ENCODE data around the gene UNC13B.
"Not testable (repeated sequence)": the region's sequence is repeated elsewhere in the genome, so short reads cannot be mapped to it uniquely, and the experiment has no call there.

Gene UNC13B

GRCh38 chr9:35227284-35227683, 65.5 kb downstream of the UNC13B start:
- no peak for DNase-seq

DNA sequence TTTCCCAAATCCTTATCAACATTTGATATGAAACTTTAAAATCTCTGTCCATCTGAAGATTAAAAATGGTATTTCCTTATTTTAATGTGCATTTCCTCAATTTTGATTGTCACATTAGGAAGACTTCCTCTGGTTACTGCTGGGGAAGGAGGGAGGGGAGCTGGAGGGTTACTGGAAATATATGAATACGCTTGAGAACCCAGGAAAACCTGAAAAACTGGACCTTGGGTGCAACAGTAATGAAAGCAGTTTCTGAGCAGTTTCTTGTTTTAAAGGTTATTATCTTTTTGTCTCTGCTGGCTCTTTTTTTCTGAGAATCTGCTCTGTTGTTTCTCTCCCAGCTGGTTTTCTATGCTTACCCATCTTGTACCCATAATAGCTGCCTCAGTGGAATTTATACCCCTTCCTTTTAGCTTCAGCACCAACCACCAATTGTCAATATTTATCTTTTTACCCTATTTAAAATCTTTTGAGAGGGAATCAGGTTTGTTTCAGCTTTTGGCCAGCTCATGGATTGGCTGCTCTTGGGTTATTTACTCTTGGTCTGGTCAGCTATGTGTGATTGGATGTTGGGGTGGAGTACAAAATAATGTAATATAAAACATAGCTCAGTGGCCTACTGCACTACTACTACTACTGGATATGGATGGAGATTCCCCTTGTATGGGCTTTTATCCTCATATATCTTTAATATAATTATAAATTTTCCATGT, 67.4 kb downstream of the UNC13B start:
- no peak for DNase-seq

DNA sequence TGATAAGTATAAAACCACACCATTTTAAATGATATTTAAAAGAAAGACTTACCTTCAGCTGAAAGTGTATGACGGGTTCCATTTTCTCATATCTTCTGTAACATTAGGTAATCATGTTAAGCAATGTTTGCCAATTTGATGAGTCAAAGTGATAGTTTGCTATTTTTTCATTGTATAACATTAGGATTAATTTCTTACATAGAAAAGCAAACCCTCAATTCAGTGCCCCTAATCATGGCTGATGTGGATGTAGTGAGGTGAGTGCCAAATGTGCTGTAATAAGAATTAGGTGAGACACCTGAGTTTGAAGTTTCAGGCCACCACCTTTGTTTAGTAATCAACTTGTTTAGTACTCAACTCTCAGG, 68.0 kb downstream of the UNC13B start:
- no peak for DNase-seq

DNA sequence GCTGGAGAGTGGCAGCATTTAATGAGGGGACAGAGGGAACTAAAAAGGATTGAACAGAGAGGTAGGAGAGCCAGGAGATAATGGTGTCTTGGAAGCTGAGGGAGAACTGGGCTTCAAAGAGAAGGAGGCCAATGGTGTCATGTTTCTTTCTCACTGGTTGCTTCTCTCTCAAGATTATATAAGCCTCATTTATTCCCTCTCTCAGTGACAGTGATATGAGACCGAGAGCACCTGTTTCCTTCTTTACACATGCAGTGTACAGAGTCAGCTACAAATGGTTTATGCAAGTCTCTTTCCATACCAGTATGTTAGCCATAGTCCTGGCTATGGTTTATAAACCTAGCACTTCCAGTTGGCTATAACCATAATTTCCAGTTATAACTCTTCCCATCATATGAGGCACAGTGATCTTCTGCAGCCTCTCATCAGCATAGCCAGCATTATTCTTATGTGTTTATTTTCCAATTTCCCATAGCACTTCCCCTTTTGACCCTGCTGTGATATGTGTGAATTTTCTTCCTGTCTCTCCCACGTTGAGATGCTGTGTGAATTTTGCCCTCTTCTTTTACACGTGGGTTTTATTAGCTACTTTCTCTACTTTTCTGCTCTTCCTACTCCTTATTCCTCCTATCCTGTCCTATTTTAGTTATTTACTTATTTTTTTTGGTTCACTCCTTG, 71.2 kb downstream of the UNC13B start:
- DNase-seq, result no peak

DNA sequence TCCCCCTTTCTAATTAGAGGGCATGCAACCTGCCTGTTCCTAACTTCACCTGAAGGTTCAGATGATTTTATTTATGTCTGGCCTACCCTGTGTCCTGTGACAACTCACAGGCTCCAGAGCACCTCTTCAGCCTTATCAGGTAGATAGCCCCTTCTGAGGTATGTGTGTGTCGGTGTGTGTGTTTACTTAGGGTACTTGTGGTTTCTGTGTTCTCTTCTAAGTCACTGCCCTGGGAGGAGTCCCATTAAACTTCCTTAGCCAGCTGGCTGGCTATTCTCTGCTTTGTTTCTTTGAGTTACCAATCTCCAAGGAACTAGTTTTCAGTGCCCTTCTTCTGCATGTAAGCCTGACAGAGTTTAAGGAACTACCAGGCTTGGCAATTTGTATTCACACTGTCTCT, 74.9 kb downstream of the UNC13B start:
- DNase-seq, result no peak

GRCh38 chr9:35237311-35237710, 75.5 kb downstream of the UNC13B start:
- no peak for DNase-seq

GRCh38 chr9:35245945-35246344, 84.1 kb downstream of the UNC13B start:
- DNase-seq, result not testable (repeated sequence)

DNA sequence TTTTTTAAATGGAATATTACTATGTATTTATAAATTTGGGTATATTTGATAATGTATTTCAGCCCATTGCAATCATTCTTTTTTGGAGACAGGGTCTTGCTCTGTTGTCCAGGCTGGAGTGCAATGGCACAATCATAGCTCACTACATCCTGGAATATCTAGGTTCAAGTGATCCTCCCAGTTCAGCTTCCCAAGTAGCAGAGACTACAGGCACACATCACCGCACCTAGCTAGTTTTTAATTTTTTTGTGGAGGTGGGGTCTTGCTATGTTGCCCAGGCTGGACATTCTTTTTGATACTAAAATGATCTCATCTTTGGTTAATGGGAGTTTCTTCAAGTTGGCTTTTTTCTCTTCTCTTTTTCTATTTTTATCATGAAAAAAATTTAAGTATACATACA, 91.3 kb downstream of the UNC13B start:
- DNase-seq, result no peak

GRCh38 chr9:35254237-35254636, 92.4 kb downstream of the UNC13B start:
- DNase-seq, result no peak

DNA sequence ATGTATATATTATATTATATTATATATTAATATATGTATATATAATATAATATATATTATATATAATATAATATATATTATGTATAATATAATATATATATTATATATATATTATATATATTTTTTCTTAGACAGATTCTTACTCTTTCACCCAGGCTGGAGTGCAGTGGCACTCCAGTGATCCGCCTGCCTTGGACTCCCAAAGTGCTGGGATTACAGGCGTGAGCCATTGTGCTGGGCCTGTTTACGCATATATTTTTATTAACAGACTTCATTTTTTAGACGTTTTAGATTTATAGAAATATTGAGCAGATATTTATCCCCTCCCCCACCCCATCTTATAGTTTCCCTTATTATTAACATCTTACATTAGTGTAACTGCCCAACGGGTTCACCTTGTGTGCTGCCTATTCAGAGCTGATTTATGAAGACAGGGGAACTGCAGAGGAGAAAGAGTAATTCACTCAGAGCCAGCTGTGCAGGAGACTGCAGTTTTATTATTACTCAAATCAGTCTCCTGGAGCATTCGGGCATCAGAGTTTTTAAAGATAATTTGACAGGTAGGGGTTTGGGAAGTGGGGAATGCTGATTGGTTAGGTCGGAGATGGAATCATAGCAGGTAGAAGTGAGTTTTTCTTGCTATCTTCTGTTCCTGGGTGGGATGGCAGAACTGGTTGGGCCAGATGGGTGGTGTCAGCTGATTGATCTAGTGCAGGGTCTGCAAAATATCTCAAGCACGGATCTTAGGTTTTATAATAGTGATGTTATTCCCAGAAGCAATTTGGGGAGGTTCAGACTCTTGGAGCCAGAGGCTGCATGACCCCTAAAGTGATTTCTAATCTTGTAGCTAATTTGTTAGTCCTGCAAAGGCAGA, 93.4 kb downstream of the UNC13B start:
- DNase-seq, result no peak

GRCh38 chr9:35257986-35258659, 96.3 kb downstream of the UNC13B start:
- DNase-seq, result no peak

DNA sequence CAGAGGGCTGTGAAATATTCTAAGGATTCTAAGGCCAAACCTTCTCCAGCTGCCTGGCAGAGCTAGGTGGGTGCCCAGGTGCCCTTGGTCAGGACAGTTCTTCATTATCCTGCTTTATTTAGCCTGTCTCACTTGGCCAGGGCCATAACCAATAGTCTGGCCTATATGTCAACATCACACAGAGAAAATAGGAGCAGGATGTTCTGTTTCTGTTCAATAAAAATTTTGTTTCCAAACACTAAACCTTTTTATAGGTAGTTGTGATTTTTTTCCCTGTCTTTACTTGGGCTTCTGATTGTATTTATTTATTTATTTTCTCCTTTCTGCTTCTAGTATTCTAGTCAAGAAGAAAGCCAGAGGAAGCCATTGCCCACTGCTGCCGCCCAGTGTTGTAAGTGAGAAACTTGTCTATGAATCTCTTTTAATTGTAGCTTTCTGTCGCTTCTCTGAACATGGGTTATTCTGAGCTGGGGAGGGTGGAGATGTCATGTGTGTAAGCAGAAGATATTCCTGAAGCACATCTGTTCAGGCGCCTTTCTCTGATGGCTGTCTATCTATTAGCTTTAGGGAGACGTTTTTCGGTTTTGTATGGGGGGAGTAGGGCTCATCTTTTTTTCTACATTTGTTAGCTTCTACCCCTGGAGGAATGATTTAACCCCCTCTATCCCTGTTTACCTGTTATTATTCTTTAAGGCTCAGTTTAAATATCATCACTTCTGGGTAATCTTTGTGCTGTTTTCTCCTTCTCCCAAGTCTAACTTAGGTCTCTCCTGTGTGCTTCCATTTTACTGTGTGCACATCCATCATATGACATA, 97.1 kb downstream of the UNC13B start:
- peak in 3 of 5 donors; percentile 13 to 32 (median 24) for DNase-seq

- no peak for DNase-seq
Observed at GRCh38 chr9:35260186-35260585, 98.4 kb downstream of the UNC13B start.

DNA sequence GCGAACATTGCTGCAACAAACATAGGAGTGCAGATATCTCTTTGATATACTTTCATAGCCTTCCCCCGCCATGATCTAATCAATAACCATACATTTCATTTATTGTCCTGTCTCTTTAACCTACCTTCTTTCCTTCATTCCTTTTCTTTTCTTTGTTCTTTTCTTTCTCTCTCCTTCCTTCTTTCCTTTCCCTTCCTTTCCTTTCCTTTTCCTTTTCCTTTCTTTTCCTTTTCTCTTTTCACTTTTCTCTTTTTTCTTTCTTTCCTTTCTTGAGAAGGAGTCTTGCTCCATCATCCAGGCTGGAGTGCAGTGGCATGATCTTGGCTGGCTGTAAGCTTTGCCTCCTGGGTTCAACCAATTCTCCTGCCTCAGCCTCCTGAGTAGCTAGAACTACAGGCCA, 100.3 kb downstream of the UNC13B start:
- no peak for DNase-seq

GRCh38 chr9:35267710-35268109, 105.9 kb downstream of the UNC13B start:
- no peak for DNase-seq

DNA sequence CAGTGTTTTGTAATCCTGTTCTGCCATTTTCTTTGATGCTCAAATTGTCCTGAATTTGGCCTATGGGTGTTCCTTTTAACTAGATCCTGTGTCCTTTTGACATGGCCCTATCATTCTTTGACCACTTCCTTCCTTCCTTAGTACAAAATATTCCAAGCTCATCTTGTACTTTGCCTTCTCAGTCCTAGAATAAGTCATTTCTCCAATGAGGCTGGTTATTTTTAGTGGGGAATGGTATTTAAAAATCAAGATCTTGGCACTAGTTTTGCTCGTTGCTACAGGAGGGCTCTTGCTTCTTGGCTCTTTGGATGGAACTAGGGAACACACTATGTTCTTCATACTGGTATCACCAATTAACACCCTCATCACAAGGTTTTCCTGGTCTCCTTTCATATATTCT, 108.1 kb downstream of the UNC13B start:
- no peak for DNase-seq

GRCh38 chr9:35271637-35272036, 109.8 kb downstream of the UNC13B start:
- DNase-seq, result peak in 1 of 5 donors; percentile 15

DNA sequence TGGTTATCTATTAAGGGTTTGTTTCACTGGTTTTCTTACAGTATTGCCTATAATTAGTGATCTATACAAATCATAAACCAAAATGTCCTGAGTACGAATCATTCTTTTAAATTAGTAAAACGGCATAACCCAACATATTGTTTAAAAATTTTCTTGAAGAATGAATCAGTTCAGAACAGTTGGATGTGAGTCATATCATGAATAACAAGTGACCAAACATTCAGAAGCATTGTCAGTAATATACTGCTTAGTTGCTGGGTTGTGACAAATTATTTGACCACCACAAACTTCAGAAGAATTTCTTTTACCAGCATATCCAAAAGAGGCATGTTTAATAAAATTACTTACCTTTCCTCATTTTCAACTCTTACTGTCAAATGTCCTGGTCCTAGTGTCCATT, 111.2 kb downstream of the UNC13B start:
- DNase-seq, result no peak

- peak in 1 of 5 donors; percentile 10 for DNase-seq
Observed at GRCh38 chr9:35273591-35273990, 111.8 kb downstream of the UNC13B start.

DNA sequence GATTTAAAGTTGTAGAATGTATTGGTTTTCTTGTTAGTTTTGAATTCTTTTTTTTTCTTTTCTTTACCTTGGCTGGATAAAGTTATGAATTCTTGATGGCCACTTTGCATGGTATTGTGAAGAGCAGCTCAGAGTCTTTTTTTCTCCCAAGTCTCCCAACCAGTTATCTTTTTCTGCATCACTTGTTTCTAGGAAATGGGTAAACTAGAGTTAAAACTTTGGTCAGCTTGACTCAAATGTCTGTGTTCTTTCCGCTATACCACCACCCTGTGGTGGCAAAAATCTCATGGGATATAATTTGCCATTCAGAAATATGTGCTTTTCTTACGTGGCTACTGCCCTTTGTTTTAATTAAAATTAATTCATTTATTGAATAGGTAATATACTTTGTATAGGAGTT, 113.2 kb downstream of the UNC13B start:
- no peak for DNase-seq

GRCh38 chr9:35277171-35277520, 115.3 kb downstream of the UNC13B start:
- no peak for DNase-seq

DNA sequence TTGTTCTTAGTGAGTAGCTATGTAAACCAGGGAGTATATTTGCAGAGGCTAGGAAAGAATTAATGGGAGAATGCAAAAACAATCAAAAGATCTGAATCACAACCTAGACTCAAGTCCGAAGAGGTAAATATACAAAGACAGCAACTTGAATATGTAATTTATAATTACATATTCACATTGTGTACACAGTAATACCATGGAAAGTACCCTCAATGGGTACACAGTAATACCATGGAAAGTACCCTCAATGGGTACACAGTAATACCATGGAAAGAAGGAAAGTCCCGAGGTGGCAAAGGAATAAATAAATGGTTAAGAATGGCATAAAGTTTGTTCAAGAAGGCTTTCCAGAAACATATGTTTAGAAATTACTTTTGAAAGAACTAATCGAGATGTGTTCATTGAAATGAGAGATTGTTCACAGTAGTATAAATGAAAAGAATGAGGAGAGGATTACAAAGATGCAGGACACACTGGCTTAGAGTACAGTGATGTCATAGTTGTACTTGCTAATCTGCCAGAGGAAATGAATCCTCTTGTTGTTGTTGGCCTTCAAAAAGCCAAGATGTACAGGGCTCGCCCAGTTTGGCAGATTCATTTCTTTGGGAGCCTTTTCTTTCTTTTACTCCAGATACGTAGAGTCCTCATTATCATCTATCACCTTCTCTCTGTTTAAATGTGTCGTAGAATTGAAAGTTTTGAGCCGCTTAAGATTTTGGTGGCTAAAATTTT, 116.0 kb downstream of the UNC13B start:
- no peak for DNase-seq

Data from T-helper 1 cell (primary cell).